IPS-18a (cell line): ENCODE data around the gene CAPN13.

Experiments used
- H3K27ac ChIP-seq: one replicate; pipeline ENCODE4 v1.5.1; 2013; ENCODE audit warnings: low read length
- H3K27me3 ChIP-seq: one replicate; pipeline ENCODE4 v1.6.1; 2013; ENCODE audit warnings: mild to moderate bottlenecking, low read length; ENCODE audit not compliant: control insufficient read depth, insufficient read depth
- H3K36me3 ChIP-seq: one replicate; pipeline ENCODE4 v1.6.1; 2013; ENCODE audit warnings: low read depth, low read length; ENCODE audit not compliant: control insufficient read depth
- H3K4me1 ChIP-seq: one replicate; pipeline ENCODE4 v1.6.1; 2013; ENCODE audit warnings: low read depth, low read length; ENCODE audit not compliant: control insufficient read depth
- H3K4me3 ChIP-seq: one replicate; pipeline ENCODE4 v1.5.1; 2013; ENCODE audit warnings: low read length
- H3K9ac ChIP-seq: one replicate; pipeline ENCODE4 v1.6.1; 2013; ENCODE audit warnings: mild to moderate bottlenecking, low read length, moderate library complexity
- H3K9me3 ChIP-seq: one replicate; pipeline ENCODE4 v1.6.1; 2013; ENCODE audit warnings: low read depth, low read length; ENCODE audit not compliant: control insufficient read depth

The CAPN13 gene

DNA sequence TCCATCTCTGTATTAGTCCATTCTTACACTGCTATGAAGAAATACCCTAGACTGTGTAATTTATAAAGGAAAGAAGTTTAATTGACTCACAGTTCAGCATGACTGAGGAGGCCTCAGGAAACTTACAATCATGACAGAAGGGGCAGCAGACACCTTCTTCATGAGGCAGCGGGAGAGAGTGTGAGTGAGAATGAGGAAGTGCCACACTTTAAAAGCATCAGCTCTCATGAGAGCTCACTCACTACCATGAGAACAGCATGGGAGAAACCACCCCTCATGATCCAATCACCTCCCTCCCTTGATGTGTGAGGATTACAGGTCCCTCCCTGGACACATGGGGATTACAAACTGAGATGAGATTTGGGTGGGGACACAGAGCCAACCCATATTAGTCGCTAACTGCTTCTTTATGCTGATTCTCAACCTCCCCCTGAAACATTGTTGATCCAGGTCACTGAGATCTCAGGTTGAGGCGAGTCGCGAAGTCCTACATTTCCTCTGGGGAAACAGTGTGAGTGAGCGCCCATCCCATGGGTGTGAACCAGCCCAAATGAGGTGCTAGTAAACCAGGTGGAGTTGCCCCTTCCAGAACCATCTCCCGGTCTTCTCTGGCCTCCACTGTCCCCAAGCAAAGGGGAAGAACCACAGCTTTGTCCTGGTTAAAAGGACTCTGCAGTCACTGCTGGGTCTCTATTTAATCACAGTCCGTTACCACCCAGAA is 123.8 kb downstream of the CAPN13 start:
- no peak overlapping the region for H3K9ac ChIP-seq
- H3K27me3 ChIP-seq, result no peaks in the 10 kb centered on the region
- no peaks in the 10 kb centered on the region for H3K36me3 ChIP-seq
- no peaks in the 10 kb centered on the region for H3K4me1 ChIP-seq
- no peak overlapping the region for H3K4me3 ChIP-seq
- no peaks in the 10 kb centered on the region for H3K9me3 ChIP-seq
- H3K27ac ChIP-seq, result no peak overlapping the region

DNA sequence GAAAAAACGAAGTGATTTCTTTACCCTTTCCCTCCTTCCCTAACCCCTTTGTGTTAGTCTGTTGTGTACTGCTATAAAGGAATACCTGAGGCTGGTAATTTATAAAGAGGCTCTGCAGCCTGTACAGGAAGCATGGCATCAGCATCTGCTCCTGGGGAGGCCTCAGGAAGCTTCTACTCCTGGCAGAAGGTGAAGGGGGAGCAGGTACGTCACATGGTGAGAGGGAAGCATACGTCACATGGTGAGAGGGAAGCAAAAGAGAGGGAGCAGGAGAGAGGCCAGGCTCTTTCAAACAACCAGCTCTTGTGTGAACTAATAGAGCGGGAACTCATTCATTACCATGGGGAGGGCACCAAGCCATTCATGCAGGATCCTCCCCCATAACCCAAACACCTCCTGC is 126.2 kb downstream of the CAPN13 start:
- Histone ChIP-seq H3K9me3 (no peaks in the 10 kb centered on the region), H3K9ac (no peak overlapping the region), H3K4me1 (no peaks in the 10 kb centered on the region), H3K27me3 (no peaks in the 10 kb centered on the region), H3K4me3 (no peak overlapping the region), H3K36me3 (no peaks in the 10 kb centered on the region), H3K27ac (no peak overlapping the region)

DNA sequence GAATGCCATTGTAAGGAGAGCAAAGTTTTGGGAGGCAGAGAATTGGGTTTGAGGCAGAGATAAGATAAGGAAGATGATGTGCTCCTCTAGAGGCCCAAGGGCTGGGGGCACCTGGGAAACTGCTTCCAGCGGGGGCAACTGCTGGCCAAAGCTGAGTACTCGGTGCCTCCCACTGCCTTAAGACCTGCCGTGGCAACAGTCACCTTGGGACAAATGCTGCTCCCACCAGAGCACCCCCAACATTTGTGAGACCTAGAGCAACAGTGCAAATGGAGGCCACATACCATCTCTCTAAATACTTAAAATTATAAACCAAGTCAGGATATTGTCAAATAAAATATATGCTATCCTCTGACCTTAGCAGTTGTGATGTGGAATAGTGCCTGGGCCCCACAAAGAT is 127.1 kb downstream of the CAPN13 start:
- Histone ChIP-seq H3K9ac (no peak overlapping the region), H3K36me3 (no peaks in the 10 kb centered on the region), H3K27me3 (no peaks in the 10 kb centered on the region), H3K9me3 (no peaks in the 10 kb centered on the region), H3K4me1 (no peaks in the 10 kb centered on the region), H3K27ac (no peak overlapping the region), H3K4me3 (no peak overlapping the region)

DNA sequence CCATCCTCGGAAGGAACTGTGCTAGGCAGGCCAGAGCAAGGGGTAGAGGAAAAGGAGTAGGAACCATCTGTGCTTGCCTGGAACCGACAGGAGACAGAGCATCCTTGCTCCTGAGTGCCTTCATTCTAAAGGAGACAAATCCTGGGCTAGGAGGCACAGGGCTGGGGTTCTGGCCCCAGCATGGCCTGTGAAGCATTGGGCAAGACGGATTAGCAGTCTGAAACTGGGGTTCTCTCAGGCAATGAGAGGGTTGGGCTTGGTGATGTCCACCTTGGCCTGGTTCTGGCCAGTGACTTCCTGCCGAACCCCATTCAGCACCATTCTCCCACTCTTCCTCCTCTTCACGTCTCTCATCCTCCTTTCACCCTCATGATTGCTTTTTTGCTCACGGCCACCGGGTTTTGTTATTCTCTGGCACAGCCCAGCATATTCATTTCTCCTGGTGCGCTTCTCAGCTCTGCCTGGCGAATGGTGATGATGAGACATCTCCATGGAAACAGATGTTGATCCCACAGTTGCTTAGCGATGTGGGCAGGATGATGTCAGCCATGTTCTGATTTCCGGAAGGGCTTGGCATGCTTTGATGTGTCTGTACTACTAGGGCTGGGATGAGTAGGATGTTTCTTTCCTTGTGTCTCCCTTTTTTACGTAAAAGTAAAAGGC is 127.7 kb downstream of the CAPN13 start:
- Histone ChIP-seq H3K9me3 (no peaks in the 10 kb centered on the region), H3K9ac (no peak overlapping the region), H3K27me3 (no peaks in the 10 kb centered on the region), H3K4me3 (no peak overlapping the region), H3K4me1 (no peaks in the 10 kb centered on the region), H3K36me3 (no peaks in the 10 kb centered on the region), H3K27ac (no peak overlapping the region)

DNA sequence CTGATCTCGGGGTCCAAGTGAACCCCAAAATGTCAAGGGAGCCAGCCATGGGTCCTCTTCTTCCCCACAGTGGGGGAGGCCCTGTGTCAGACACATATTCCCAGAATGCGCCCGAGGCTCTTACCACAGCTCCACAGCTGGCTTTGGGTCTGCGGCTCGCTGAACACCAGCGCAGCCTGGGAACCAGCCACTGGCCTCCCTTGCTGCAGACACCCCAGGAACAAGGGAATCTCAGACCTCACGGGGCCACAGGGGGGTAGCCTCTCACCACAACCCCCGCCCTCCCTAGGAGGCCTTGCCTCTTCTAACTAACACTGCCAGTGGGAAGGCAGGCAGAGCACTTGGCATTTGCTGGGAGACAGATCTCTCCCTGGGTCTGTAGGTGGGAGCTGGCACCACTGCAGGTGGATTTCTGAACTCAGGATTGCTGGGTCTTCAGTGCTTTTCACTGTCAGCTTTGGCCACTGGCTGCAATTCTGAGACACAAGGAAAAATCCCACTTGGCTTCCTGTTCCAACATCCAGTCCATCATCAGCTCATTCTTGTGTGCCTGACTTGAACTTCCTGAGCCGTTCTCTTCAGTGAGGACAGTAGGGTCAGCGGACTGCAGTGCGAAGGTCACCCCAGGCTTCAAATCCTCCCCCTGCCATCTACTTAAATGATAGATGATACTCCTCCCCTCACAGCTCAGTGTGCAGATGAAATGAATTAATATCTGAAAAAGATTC is 128.7 kb downstream of the CAPN13 start:
- Histone ChIP-seq H3K4me1 (no peaks in the 10 kb centered on the region), H3K4me3 (no peak overlapping the region), H3K36me3 (no peaks in the 10 kb centered on the region), H3K9ac (no peak overlapping the region), H3K9me3 (no peaks in the 10 kb centered on the region), H3K27me3 (no peaks in the 10 kb centered on the region), H3K27ac (no peak overlapping the region)

DNA sequence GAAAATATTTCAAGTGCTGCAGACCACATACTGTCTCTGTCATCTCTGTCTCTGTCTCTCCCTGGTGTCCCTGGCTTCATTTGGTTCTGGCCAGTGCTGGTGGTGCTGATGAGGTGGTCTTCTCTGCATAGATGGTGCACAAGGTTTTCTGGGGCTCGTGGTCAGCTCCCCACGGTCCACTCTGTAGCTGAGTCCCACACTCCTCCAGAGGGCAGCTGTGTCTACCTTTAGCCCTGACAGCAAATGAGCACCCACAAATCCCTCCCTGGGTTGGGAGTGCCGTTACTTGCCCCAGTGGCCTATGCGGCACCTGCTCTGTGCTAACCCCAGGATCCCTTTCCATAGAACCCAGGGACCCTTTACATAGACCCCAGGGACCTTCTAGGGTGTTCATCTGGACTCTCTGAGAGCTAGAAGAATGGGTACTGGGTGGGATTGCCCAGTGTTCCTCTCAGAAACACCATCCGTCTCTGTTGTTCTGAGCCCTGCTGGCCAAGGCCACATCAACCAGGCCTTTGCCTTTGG is 129.3 kb downstream of the CAPN13 start:
- H3K4me3 ChIP-seq, result no peak overlapping the region
- H3K27ac ChIP-seq, result no peak overlapping the region
- H3K36me3 ChIP-seq, result no peaks in the 10 kb centered on the region
- no peak overlapping the region for H3K9ac ChIP-seq
- no peaks in the 10 kb centered on the region for H3K27me3 ChIP-seq
- H3K9me3 ChIP-seq, result no peaks in the 10 kb centered on the region
- no peaks in the 10 kb centered on the region for H3K4me1 ChIP-seq

DNA sequence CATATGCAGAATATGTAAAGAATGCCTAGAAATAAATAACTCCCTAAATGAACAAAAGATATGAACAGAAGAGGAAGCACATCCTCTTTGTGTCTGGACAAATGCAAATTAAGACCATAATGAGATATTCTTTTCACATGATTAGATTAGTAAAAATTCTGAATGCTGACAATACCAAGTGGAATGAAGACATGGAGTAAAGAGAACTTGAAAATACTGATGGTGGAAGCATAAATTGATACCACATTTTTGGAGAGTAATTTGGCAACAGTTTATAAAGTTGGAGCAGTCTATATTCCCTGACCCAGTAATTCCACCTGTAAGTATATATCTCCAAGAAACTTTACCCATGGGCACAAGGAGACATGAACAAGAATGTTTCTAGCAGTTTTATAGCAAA is 130.0 kb downstream of the CAPN13 start:
- Histone ChIP-seq H3K9ac (no peak overlapping the region), H3K9me3 (no peaks in the 10 kb centered on the region), H3K27ac (no peak overlapping the region), H3K36me3 (no peaks in the 10 kb centered on the region), H3K4me3 (no peak overlapping the region), H3K27me3 (no peaks in the 10 kb centered on the region), H3K4me1 (no peaks in the 10 kb centered on the region)

DNA sequence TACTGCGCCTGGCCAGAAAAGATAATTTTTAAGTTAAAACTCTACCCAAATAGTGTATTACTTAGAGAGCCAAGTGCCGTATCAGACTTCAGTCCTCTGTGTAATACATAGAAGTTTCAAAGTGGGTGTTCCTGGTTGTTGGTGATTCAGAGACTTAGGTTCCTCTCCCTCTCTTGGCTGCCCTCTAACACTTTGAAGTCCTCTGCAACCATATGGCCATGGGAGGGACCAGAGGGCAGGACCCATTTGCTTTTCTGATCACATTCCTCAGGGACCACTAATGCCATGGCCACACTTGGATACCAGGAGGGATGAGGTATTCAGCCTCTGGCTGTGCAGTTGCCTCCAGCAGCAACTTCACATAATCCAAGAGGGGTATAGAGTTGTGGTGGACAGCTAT is 131.5 kb downstream of the CAPN13 start:
- Histone ChIP-seq H3K4me1 (no peaks in the 10 kb centered on the region), H3K27ac (no peak overlapping the region), H3K27me3 (no peaks in the 10 kb centered on the region), H3K36me3 (no peaks in the 10 kb centered on the region), H3K4me3 (no peak overlapping the region), H3K9ac (no peak overlapping the region), H3K9me3 (no peaks in the 10 kb centered on the region)

DNA sequence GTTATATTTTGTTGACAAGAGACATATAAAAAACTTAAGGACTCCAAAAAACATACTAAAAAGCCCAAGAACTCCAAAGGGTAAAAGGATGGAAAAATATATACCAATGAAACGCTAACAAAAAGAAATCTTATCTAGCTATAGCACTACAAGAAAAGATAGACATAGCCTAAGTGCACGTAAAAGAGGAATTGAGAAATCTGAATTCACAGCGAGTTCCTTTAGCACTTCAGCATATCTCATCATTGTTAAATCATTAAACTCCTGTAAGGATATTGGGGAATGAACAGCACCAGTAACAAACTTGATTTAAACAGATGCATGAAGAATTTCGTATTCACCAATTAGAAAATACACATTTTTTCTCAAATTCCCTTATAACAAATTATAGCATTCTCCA is 134.1 kb downstream of the CAPN13 start:
- Histone ChIP-seq H3K4me1 (no peaks in the 10 kb centered on the region), H3K4me3 (no peak overlapping the region), H3K9me3 (peaks cover 6% of the 10 kb centered on the region), H3K9ac (no peak overlapping the region), H3K27ac (no peak overlapping the region), H3K27me3 (no peaks in the 10 kb centered on the region), H3K36me3 (no peaks in the 10 kb centered on the region)
